Effector CD4-positive, alpha-beta T cell (primary cell): ENCODE data around the gene CCDC200.
"Not testable (repeated sequence)": the region's sequence is repeated elsewhere in the genome, so short reads cannot be mapped to it uniquely, and the experiment has no call there.

Experiments used
- DNase-seq: peaks from one replicate; pipeline ENCODE4 v3.0.0-alpha.2; 2020

CCDC200 gene

DNA sequence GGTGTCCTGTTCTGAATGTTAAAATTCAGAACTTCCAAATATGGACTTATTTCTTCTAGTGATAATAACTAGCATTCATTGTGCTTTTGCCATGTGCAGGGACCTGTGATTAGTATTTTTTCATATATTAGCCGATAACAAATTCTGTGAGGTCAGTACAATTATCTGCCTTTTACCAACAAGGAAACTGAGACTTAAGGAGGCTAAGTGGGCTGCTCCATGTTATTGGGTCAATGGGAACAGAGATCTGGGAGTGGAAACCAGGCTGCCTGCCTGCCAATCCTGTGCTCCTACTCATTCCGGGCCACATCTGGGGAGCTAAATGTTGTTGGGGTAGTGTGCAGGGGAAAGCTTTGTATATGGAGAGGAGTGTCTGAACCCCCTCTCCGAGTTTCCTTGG lies 13.1 kb downstream of the CCDC200 start:
- DNase-seq = no peak

DNA sequence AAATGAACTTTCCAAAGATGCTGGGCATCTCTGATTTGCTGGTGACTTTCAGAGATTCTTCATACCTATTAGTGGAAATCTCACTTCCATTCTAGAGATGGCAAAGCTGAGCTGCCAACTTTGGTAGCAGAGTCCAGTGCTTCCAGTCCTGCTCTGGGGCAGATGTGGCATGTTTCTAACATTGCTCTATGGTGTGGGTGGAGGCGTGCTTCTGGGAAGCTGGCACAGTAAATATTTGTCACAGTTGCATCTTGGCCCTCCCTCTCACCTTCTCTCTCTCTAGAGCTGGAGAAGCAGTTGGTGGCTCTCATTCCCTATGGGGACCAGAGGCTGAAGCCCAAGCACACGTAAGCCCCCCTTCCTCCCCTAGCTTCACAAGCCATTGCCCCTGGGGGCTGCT lies 14.9 kb downstream of the CCDC200 start:
- no peak for DNase-seq

DNA sequence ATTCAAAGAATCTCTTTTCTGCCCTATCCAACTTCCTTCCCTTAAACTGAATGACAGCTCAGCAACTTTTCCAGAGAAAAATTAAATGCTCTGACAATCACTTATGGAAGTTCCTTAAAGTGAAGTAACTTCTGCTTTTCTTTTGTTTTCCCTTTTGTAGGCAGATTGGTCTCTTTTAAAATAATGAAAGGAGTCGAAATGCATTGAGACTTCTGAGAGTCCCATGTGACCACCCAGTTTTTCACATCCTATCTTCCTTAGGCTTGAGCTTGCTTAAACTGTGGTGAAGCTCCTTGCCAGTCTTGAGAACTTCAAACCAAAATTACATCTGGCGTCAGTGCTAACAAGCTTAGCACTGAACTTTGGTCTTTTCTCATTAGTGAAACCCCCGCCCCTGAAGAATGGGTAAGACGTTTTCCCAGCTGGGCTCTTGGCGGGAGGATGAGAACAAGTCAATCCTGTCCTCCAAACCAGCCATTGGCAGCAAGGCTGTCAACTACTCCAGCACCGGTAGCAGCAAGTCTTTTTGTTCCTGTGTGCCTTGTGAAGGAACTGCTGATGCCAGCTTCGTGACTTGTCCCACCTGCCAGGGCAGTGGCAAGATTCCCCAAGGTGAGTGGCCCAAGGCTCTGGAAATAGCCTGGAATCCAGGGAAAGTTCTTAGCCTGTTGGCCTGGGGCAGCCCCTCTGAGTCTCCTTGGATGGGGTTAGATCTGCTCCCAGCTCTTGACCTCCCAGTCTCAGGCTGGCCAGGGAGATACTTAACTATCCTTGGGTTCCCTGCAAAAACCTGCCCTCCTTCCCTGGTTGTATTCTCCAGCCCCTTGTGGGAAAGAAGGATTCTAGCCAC lies 15.6 kb downstream of the CCDC200 start:
- DNase-seq = no peak

DNA sequence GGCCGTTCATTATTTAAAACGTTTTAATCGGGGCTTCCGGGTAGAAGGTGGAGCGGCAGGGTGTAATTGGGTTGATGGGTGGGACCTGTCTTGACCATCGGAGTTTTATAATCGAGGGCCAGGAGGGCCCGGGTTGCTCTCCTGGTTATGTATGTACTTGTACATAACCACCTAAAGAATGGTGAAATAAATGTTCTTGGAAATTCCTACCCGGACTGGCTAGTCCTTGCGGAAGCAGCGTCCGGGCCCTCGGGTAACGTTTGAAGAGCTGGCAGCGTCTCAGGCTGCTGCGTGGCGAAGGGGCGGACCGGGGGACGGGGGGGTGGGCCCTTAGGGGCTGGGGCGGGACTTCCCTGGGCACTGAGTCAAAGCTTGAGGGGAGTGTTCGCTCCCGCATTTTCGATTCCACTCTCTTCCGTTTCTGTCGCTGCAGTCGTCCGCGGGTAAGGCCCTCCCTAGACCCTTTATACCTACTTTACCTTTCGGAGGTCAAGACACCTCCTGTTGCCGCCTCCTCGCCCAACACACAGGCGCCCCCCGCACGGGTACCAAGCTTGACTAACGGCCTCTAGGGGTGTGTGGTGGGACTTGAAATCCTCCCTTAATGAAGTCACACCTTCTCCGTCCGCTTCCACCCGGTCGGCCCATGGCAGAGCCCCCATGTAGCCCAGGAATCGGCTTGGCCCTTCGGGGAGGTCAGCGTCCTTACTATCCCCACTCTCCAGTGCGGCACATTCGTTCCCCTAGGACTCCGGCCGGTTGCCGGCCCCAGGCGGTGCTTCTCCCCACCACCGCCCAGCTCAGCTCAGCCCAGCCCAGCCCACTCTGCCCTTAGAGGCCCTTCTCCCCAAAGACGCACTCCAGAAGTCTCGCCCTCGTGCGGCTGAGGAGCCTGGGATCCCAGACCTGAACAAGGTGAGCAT lies 16.7 kb downstream of the CCDC200 start, which contains the start of gene TMEM106A:
Gene TMEM106A (plus strand): TSS at position 396 of the 923 bp plus-strand sequence. CDS start 1,167 bp downstream, outside the sequence.
- peak; percentile 67 for DNase-seq

DNA sequence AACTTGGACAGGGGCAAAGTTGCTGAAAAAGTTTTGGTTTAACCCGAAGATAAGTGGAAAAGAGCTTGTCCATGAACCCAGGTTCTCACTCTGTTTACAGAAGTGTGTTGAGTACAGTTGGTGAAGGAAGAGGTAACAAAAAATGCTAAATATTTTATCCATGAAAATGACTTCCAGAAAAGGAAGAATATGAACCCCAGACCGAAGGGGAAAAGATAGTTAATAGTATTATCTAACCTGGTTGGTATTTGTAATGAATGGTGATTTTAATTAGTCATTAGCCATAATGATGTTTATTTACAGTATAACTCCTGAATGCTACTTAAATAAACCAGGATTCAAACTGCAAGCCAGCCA lies 17.3 kb downstream of the CCDC200 start:
- no peak for DNase-seq

DNA sequence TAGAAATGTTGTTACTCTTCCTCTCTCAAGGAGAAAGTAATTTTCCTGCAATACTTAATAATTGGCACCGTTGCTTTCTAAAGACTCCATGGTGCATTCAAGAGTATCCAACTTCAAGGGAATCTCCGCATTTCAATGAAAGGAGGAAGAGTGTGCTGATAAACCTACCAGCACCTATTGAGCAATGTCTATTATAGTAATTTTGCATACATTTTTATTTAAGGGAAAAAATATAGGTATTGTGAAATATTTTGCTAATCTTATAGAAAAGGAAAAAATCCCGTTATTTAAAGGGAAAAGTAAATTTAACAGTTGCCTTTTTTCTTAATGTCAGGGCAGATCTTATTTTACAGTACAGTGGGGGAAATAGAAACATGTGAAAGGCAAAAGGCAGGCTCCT lies 17.8 kb downstream of the CCDC200 start:
- DNase-seq = no peak

DNA sequence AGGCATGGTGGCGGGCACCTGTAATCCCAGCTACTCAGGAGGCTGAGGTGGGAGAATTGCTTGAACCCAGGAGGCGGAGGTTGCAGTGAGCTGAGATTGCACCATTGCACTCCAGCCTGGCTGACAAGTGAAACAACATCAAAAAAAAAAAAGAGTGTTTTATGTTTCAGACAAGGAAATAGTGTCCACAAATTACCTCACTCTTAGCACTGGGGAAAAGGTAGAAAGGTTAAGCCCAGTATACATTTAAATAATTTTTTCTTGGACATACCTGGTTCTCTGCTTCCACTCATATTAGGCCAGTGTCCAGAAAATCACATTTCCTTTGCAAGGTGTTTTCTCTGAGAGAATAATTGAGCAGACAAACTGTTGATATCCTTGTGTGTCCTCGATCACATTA lies 25.4 kb downstream of the CCDC200 start:
- not testable (repeated sequence) for DNase-seq

DNA sequence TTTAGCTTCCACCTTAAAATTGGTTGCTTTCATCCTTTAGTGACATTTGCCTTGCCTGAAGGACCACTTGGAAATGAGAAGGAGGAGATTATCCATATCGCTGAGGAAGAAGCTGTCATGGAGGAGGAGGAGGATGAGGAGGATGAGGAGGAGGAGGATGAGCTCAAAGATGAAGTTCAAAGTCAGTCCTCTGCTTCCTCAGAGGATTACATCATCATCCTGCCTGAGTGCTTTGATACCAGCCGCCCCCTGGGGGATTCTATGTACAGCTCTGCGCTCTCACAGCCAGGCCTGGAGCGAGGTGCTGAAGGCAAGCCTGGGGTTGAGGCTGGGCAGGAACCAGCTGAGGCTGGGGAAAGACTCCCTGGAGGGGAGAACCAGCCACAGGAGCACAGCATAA lies 28.3 kb downstream of the CCDC200 start:
- no peak for DNase-seq

DNA sequence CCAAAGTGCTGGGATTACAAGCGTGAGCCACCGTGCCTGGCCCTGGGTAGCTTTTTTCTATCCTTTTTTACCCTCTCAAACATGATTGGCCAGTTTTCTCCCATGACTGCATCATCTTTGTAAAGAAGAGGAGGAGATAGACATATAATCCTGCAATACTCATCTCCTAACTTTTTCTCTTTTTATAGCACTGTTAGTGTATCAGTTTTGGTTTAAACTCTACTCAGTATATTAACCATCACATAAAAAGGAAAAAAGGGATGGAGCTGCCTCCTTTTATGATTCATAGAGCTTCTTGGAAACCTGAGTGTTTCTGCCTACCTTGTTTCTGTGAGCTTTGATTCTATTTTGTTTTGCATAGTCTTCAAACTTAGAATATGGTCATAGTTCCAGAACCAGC lies 28.8 kb downstream of the CCDC200 start:
- no peak for DNase-seq

DNA sequence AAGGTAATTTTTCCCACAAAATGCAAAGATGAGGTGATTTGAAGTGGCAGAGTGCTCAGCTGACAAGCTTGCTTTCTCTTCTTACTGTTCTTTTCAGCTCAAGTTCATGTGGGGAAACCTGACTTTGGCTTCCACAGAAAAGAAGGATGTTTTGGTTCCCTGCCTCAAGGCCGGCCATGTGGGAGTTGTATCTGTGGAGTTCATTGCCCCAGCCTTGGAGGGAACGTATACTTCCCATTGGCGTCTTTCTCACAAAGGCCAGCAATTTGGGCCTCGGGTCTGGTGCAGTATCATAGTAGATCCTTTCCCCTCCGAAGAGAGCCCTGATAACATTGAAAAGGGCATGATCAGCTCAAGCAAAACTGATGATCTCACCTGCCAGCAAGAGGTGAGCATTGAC lies 35.2 kb downstream of the CCDC200 start:
- DNase-seq = no peak

DNA sequence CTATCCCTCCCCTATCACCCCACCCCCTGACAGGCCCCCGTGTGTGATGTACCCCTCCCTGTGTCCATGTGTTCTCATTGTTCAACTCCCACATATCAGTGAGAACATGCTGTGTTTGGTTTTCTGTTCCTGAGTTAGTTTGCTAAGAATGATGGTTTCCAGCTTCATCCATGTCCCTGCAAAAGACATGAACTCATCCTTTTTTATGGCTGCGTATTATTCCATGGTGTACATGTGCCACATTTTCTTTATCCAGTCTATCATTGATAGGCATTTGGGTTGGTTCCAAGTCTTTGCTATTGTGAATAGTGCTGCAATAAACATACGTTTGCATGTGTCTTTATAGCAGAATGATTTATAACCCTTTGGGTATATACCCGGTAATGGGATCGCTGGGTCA lies 41.8 kb downstream of the CCDC200 start:
- not testable (repeated sequence) for DNase-seq

DNA sequence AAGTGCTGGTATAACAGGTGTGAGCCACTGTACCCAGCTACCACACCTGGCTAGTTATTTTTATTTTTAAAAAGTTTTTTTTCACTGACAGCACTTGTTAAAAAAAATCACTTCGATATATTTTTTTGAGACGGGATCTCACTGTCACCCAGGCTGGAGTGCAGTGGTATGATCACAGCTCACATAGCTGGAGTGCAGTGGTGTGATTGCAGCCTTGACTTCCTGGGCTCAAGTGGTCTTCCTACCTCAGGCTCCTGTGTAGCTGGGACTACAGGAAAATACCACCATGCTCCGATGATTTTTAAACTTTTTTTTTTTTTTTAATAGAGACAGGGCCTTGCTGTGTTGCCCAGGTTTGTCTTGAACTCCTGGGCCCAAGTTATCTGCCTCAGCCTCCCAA lies 44.5 kb downstream of the CCDC200 start:
- DNase-seq = no peak

DNA sequence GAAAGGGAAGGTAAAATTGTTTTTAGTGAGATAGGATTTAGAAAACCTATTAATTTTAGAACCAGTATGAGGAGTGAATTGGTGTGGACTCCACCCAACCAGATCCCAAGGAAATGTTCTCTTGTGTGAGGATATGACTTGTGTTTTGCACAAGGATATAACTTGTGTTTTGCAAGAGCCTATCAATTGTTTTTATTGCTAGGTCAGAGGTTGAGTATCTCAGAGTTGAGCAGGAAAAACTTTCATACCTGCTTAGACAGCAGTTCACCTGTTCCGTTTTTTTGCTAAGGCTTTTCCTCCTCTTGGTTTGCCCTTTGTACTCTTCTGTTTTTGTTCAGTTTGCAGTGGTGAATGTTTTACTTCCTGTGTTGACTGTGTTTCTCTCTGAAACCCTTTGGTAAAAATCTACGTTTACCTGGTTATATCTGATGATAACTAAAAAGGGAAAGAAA lies 52.3 kb downstream of the CCDC200 start:
- no peak for DNase-seq

DNA sequence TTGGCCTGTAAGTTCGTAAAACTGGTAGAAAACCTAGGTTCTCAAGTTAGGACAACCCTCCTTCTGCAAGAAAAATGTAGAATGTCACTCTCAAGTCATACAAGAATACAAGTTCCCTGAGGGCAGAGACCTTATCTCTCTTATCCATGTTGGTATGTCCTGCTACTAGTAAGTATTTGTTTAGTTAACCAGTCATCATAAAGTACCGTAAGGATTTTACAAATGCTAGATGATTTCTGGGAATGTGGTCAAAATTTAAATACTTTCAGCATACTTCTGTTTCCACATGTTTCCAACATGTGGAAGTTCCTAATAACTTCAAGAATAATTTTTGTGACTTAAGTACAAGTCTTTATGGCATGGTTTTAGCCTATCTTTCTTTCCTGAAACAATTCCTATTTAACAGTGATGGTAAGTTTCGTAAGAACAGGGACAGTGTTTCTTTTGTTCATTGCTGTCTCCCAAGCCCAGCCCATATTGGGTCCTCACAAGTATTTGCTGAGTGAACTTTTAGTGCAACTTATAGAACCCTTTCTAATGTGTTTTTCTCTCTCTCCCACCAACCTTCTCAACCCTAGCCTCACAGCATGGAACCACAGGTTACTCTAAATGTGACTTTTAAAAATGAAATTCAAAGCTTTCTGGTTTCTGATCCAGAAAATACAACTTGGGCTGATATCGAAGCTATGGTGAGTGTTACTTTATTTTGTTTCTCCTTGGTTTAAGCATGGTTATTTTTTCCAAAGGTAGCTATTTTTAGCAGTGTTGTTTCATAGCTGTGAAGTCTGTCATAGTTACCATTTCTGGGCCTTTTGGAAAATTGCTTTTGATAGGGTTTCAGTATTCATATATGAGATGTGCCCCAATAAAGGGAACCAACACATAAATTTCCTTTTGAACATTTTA lies 53.0 kb downstream of the CCDC200 start:
- no peak for DNase-seq

DNA sequence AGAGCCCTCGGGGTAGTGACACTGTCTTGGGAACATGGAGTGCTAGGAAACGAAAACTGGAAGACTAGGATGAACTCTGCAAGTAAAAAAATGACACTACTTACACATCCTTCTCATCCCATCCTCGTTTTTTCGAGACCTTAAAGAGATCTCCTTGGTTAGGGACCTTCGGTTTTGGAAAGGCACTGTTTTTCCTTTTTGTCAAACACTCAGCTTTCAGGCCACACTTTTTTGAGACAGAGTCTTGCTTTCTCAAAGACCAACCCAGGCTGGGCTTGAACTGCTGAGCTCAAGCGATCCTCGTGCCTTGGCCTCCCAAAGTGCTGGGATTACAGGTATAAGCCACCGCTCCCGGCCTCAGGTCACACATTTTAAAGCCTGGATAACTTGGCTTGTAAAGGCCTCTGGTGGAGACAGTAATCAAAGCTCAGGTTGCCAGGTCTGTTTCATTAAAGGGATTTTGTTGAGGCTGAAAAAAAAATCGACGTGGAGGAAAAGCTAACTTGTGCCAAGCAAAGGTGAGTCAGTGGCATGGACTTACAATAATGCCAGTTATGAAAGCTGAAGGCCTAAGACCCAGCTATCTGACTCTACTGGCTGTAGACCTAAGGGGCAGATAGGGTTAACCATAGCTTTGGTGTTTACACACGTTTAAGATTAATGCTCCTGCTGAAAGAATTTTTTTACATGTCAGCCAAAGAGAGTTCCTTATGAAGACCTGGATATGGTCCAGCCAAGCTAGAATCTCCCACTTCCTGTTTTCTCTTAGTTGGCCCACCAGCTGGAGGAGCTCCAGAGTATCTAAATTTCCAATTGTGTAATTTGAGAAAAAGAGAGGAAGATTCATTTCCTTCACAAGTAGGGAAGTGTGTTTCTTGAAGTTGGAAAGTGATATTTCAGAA lies 56.6 kb downstream of the CCDC200 start:
- DNase-seq = no peak
